ENCODE data around the gene UBE2J1. TPM values are rescaled to one million over a fixed set of nuclear protein-coding genes. Genes with fewer than 3 reads are reported as not detected.

Gene UBE2J1
- total RNA-seq, 1 donor from 2014 or later = 34.1 TPM

GRCh38 chr6:89321131-89321970, 31.2 kb downstream of the UBE2J1 start:
- H3K4me3 Mint-ChIP-seq = no peak overlapping the region
- H3K4me1 Mint-ChIP-seq = peaks cover 3% of the 10 kb centered on the region
- H3K36me3 Mint-ChIP-seq (ENCODE audit: low read depth) = peaks cover 49% of the 10 kb centered on the region
- no peak overlapping the region for H3K27ac Mint-ChIP-seq (ENCODE audit: unreplicated experiment)
- no peak for TF ChIP-seq CTCF (conservative IDR thresholded peaks at IDR 0.05)
- no peaks in the 10 kb centered on the region for H3K27me3 Mint-ChIP-seq (ENCODE audit: low read depth)
- DNase-seq (ENCODE audit: low read depth, low spot score) = no peak
- H3K9me3 Mint-ChIP-seq = peaks cover 23% of the 10 kb centered on the region

GRCh38 chr6:89320012-89320559, 32.4 kb downstream of the UBE2J1 start:
- H3K36me3 Mint-ChIP-seq (ENCODE audit: low read depth) = peaks cover 49% of the 10 kb centered on the region
- no peaks in the 10 kb centered on the region for H3K27me3 Mint-ChIP-seq (ENCODE audit: low read depth)
- H3K9me3 Mint-ChIP-seq = peaks cover 23% of the 10 kb centered on the region
- TF ChIP-seq CTCF (conservative IDR thresholded peaks at IDR 0.05) = no peak
- no peak overlapping the region for H3K27ac Mint-ChIP-seq (ENCODE audit: unreplicated experiment)
- no peak for DNase-seq (ENCODE audit: low read depth, low spot score)
- H3K4me3 Mint-ChIP-seq = no peak overlapping the region
- H3K4me1 Mint-ChIP-seq = peaks cover 3% of the 10 kb centered on the region

- no peak overlapping the region for H3K4me3 Mint-ChIP-seq
- TF ChIP-seq CTCF (conservative IDR thresholded peaks at IDR 0.05) = no peak
- no peak for DNase-seq (ENCODE audit: low read depth, low spot score)
- peaks cover 17% of the 10 kb centered on the region for H3K9me3 Mint-ChIP-seq
- no peak overlapping the region for H3K27ac Mint-ChIP-seq (ENCODE audit: unreplicated experiment)
- H3K27me3 Mint-ChIP-seq (ENCODE audit: low read depth) = no peaks in the 10 kb centered on the region
- peaks cover 34% of the 10 kb centered on the region for H3K36me3 Mint-ChIP-seq (ENCODE audit: low read depth)
- peaks cover 12% of the 10 kb centered on the region for H3K4me1 Mint-ChIP-seq
Measured at GRCh38 chr6:89317067-89317466, 35.5 kb downstream of the UBE2J1 start.

GRCh38 chr6:89315249-89315885, 37.2 kb downstream of the UBE2J1 start, which contains the start of gene GABRR2:
TSS of gene GABRR2 (minus strand) at chr6:89315299. CDS start at chr6:89315165, 134 bp downstream.
- DNase-seq (ENCODE audit: low read depth, low spot score) = no peak
- no peak within 1 kb of the TSS for H3K4me3 Mint-ChIP-seq
- peaks cover 26% of the 10 kb centered on the region for H3K4me1 Mint-ChIP-seq
- no peak for TF ChIP-seq CTCF (conservative IDR thresholded peaks at IDR 0.05)
- H3K27ac Mint-ChIP-seq (ENCODE audit: unreplicated experiment) = no peak within 1 kb of the TSS
- H3K36me3 Mint-ChIP-seq (ENCODE audit: low read depth) = peaks cover 23% of the 10 kb centered on the region
- H3K9me3 Mint-ChIP-seq = peaks cover 10% of the 10 kb centered on the region
- H3K27me3 Mint-ChIP-seq (ENCODE audit: low read depth) = no peaks in the 10 kb centered on the region

- DNase-seq (ENCODE audit: low read depth, low spot score) = no peak
- Mint-ChIP-seq H3K9me3 (peaks cover 3% of the 10 kb centered on the region), H3K4me3 (no peak overlapping the region), H3K36me3 (ENCODE audit: low read depth) (peaks cover 16% of the 10 kb centered on the region), H3K27ac (ENCODE audit: unreplicated experiment) (no peak overlapping the region), H3K4me1 (peaks cover 26% of the 10 kb centered on the region), H3K27me3 (ENCODE audit: low read depth) (no peaks in the 10 kb centered on the region)
- no peak for TF ChIP-seq CTCF (conservative IDR thresholded peaks at IDR 0.05)
Measured at GRCh38 chr6:89314692-89315091, 37.8 kb downstream of the UBE2J1 start.
